ENCODE measurements around the gene LIN7C.

DNA sequence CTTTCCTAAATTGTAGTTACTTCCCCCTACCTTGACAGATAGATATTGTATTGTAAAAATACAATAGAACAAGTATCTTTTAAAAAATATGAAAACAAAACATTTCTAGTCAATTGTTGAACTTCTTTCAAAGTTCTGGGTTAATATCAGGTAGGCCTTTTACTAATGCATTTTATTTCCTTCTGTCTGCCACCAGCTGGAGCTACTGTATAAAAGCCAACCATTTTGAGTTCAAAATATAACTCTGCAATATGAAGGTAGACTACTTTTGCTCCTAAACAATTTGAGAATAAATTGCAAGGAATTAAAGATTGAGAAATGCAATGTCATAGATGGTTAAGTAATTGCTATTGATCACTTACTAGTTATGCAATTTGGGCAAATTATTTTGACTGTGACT, 22.1 kb upstream of the LIN7C start:
- TF ChIP-seq, protein P1, sequence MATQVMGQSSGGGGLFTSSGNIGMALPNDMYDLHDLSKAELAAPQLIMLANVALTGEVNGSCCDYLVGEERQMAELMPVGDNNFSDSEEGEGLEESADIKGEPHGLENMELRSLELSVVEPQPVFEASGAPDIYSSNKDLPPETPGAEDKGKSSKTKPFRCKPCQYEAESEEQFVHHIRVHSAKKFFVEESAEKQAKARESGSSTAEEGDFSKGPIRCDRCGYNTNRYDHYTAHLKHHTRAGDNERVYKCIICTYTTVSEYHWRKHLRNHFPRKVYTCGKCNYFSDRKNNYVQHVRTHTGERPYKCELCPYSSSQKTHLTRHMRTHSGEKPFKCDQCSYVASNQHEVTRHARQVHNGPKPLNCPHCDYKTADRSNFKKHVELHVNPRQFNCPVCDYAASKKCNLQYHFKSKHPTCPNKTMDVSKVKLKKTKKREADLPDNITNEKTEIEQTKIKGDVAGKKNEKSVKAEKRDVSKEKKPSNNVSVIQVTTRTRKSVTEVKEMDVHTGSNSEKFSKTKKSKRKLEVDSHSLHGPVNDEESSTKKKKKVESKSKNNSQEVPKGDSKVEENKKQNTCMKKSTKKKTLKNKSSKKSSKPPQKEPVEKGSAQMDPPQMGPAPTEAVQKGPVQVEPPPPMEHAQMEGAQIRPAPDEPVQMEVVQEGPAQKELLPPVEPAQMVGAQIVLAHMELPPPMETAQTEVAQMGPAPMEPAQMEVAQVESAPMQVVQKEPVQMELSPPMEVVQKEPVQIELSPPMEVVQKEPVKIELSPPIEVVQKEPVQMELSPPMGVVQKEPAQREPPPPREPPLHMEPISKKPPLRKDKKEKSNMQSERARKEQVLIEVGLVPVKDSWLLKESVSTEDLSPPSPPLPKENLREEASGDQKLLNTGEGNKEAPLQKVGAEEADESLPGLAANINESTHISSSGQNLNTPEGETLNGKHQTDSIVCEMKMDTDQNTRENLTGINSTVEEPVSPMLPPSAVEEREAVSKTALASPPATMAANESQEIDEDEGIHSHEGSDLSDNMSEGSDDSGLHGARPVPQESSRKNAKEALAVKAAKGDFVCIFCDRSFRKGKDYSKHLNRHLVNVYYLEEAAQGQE (IDR thresholded peaks at IDR 0.05; ENCODE audit: insufficient read depth in 1 of 2, low read depth in 2 of 2, low read length in 2 of 2) = no peak
- TF ChIP-seq TAF1 (IDR thresholded peaks at IDR 0.05; ENCODE audit: borderline replicate concordance, insufficient read depth, low read length) = no peak

Data from PFSK-1 (cell line).